GM19467 (cell line): Measurements from ENCODE around the gene TGFBI.

Source experiments
- ATAC-seq: cut with Tn5 transposase; IDR thresholded peaks from one replicate; pipeline ENCODE4 v1.9.1; 2021; ENCODE audit warnings: mild to moderate bottlenecking, moderate library complexity; ENCODE audit not compliant: unreplicated experiment

The TGFBI gene

GRCh38 chr5:136001466-136001981, 27.3 kb upstream of the TGFBI start:
- ATAC-seq: no peak

DNA sequence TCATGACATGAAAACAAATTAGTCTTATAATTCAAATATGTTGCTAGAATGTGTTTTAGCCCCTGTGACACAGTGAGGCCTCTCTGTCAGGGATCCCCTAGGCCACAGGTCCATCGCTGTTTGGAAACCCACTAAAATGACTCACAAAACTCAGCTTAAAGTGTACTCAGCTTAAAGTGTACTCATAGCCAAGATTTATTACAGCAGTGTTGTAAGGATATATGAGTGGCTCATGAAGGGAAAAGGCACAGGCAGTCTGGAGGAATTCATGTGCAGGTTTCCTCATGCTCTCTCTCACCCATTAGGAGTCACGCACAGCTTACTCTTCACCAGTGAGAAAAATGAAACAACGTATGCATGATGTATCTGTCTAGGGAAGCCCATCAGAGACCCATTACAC, 24.4 kb upstream of the TGFBI start:
- ATAC-seq: no peak

- ATAC-seq: no peak
Observed at GRCh38 chr5:136005476-136005875, 23.3 kb upstream of the TGFBI start.

DNA sequence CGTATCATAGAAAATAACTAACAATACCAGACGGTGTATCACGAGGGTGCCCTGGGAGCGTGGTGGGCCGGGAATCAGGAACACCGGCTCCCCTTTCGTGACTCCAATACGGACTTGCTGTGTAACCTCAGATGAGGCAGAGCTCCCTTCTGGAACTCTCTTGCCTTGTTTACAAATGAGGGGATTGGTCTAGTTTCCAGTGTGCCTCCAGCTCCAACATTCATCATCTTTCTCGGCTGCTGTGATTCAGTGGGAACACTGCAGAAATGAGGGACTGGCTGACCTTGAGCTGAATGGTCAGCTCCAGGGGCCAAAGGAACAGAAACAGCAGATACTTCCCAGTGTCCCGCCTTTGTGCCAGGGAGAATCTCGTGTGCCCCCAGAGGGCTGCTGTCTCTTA, 22.6 kb upstream of the TGFBI start:
- no peak for ATAC-seq

GRCh38 chr5:136006761-136007251, 22.0 kb upstream of the TGFBI start:
- no peak for ATAC-seq

- ATAC-seq: no peak
Observed at GRCh38 chr5:136007271-136007670, 21.5 kb upstream of the TGFBI start.

DNA sequence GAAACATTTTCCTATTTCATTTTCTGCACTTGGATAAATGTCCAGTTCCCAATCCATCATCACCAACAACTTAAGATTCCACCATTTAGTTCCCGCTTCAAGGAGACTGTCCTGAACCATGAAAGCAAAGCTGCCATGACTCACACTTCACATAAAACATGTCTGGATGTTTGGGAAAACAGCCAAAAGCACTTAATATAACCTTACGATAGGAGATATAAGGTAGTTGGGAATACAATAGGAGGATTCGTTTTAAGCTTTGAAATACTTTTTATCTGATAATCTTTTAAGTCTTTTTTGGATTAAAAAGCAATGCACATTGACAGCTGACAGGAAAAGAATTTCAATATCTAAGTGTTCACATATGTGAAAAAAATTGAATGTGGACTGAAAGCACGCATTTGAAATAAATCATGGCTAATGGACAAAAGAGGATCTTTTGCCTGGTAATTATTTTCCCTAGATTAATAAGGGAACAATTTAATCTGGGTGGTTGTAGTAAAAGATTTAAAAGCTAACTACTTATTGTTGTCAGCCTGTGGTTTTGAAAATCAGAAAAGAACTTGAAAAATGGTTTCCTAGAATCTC, 17.3 kb upstream of the TGFBI start:
- ATAC-seq: no peak

DNA sequence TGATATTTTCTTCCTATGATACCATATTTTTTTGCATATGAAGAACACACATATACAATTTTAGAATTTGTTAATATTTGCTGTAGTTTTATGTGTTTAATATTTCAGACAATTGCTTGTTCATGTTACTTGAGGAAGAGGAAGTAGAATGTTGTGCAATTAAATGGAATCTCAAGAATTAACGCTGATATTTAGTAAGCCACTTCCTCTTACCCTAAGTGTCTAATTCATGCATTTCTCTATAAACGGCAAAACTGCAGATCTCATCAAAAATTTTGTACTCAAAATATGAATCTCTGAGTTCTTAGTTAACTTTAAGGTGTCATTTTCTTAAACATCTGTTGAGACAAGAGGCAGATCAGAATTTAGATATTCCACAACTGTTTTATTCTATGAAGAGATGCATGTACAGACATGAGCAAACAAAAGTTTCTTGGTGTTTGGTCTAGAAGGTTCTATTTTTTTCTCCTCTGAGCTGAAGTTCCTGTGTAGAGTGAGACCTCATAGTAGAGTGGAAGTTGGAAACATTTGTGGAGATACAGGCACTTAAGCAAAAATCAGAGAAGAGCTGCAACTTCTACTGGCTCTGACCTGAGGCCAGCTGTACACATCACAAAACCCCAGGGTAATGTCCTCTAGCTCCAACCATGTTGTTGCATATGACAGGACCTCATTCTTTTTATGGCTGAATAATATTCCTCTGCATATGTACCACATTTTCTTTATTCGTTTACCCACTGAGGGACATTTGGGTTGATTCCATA, 16.6 kb upstream of the TGFBI start:
- no peak for ATAC-seq

DNA sequence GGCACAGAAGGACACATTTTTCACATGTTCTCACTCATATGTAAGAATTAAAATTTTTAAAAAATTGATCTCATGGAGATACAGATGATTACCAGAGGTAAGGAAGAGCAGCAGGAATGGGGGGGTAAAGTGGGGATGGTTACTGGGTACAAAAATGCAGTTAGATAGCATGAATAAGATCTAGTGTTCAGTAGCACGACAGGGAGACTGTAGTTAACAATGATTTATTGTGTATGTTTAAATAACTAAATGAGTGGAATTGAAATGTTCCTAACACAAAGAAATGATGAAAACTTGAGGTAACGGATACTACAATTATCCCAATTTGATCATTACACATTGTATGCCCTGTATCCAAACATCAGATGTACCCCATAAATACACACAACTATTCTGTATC, 15.2 kb upstream of the TGFBI start:
- no peak for ATAC-seq

GRCh38 chr5:136014049-136015002, 14.5 kb upstream of the TGFBI start:
- ATAC-seq: no peak

DNA sequence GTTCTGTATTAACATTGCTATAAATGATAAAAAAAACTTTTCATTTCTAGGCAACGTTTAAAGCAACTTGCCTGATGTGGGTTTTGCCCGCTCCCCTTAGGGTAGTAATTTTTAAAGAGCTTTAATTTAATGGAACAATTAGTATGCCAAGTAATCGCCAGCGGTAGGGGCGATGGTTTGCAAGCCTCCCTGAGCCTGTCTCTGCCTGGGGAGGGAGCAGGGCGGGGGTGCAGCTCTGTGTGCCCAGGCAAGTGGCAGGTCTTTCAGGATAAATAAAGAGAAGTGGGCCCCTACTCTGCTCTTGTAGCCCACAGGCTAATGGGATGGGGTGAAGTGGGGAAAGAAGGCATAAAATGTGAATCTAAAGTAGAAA, 13.8 kb upstream of the TGFBI start:
- no peak for ATAC-seq

GRCh38 chr5:136015966-136016650, 12.7 kb upstream of the TGFBI start:
- ATAC-seq: no peak

DNA sequence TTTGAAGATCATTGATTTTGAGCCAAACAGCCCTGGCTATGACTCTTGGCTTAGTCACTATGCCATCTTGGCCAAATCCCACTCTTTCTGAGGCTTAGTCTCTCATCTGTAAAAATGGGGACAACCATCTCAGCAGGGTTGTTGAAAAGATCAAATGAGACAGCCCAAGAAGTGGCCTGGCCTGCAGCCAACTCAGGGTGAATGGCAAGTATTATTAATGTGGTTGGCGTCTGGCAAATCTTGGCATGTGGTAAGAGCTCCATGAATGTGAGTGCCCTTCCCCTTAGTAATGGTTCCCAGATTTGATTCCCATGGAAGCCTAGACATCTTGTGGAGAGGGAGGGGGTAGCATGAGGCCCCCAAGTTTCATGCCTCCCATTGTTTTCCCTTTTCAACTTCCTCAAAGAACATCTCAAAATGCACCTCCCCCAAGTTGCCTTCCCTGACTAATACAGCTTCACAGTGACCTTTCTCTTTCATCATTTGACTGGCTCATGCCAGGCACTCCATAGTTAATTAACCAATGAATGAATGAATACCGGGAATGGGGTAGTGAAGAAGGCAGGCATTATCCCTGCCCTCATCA, 11.8 kb upstream of the TGFBI start:
- ATAC-seq: no peak

- no peak for ATAC-seq
Observed at GRCh38 chr5:136018814-136019783, 9.7 kb upstream of the TGFBI start.

DNA sequence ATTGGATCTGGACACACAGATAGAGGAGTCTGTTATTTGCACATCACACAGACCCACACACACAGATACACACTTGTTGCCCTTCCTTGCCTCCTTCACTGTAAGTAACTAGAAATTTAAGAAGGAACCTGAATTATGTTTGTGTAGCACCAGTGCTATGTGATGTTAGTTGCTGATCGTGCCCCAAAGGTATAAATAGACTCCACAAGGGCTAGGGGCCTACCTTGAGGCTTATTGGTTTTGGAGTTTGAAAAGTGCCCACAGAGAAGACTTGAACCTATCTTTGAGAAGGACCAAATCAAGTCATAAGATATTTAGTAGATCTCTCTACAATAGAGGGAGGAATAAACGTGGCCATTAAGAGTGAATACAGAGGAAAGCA, 8.8 kb upstream of the TGFBI start:
- ATAC-seq: no peak

- no peak for ATAC-seq
Observed at GRCh38 chr5:136020383-136021015, 8.3 kb upstream of the TGFBI start.

DNA sequence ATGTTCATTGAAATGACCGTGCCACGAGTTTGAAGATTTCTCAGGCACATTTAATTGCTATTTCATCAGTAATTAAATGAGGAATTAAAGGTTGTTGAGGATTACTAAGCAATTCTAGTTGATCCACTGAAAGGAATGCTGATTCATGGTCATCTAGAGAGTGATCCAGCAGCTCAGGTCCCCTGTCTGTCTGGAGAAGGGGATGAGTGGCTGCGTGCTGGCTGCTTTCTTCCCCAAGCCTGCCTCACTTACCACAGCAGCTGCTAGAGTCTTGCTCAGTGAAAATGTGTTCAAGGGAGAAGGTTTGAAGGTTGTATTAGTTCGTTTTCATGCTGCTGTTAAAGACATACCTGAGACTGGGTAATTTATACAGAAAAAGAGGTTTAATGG, 7.8 kb upstream of the TGFBI start:
- ATAC-seq: no peak

DNA sequence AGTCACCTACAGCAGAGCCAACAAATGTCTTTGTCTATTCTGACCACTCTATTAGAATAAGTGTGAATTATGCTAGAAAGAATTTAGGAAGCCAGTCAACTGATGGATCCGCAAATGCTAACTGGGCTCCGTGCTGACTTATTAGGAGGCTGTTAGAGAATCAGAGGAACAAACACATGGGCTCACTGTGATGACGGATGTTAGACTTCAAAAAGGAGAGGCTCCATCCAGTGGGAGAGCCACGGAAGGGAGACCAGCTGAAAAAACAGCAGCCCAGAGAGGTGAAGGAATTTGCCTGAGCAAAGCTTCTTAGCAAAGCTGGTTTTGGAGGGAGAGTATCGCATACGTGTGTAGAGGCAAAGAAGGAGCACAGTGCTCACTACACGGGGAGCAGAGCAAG, 5.8 kb upstream of the TGFBI start:
- no peak for ATAC-seq
